ENCODE results near the gene USP25.

USP25 gene

DNA sequence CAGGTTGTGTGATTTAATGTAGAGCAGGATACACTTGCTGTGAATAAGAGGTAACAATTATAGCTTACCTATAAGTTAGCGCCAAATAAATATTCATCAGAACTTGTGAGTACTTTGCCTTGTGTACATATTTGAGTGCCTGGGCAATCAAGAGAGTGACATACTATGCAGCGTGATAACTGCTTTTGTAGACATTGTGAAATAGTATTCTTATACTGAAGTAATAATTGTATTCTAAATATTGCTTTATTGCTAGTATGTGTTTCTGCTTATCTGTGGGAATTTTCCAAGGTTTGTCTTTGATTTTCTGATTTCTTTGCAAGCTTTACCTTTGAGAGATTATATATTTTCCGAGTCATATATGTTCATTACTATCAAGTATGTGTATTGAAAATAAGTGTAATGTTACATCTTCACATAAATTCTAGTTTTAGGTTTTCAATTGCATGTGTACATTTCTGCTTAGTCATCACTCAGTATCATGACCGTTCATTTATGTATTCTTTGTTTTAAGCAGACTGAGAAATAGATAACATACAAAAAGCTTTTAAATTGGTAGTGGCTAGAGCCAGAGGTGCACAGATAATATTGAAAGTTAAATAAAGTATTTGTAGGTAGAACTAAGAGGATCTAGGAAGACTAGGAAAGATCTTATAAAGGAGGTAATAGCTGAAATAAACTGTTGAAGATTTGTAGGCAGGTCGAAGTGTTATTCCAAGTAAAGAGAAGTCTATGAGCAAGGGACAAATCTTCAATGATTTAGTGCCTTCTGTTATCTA is 19.5 kb downstream of the USP25 start:
- FAIRE-seq (no peak), DNase-seq (ENCODE audit: insufficient read length) (no peak)
- TF ChIP-seq TAF1 (IDR thresholded peaks at IDR 0.05; ENCODE audit: borderline replicate concordance, low read depth, low read length) (no peak), POLR2A (IDR thresholded peaks at IDR 0.05; ENCODE audit: low read depth, low read length) (no peak), POLR2AphosphoS5 (IDR thresholded peaks at IDR 0.05; ENCODE audit: low read depth, low read length) (no peak)

- TF ChIP-seq POLR2AphosphoS5 (IDR thresholded peaks at IDR 0.05; ENCODE audit: low read depth, low read length) (no peak), POLR2A (IDR thresholded peaks at IDR 0.05; ENCODE audit: low read depth, low read length) (no peak), TAF1 (IDR thresholded peaks at IDR 0.05; ENCODE audit: borderline replicate concordance, low read depth, low read length) (no peak)
- DNase-seq (ENCODE audit: insufficient read length) (no peak), FAIRE-seq (no peak)
Measured at GRCh38 chr21:15749861-15750159, 20.0 kb downstream of the USP25 start.

DNA sequence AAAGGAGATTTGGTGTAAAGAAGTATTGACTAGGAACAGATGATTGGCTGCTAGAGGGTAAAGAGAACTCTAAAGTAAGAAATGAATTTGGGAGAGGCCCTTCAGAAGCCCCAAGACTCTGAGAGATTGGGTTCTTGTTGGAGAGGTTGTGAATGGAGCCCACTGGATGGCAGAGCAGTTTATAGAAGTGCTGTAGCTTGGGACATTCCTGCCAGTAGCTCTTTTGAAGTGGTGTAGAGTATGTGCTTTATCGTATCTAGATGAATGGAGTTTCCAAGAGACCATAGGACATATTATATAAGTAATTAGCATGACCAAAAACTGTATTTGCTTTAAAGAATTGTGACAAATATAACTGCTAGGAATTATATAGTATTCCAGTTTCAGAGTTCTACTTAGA is 21.3 kb downstream of the USP25 start:
- no peak for FAIRE-seq
- no peak for TF ChIP-seq POLR2A (IDR thresholded peaks at IDR 0.05; ENCODE audit: low read depth, low read length)
- no peak for TF ChIP-seq TAF1 (IDR thresholded peaks at IDR 0.05; ENCODE audit: borderline replicate concordance, low read depth, low read length)
- TF ChIP-seq POLR2AphosphoS5 (IDR thresholded peaks at IDR 0.05; ENCODE audit: low read depth, low read length): no peak

GRCh38 chr21:15751546-15751945 is 21.8 kb downstream of the USP25 start:
- FAIRE-seq: no peak

More for the DNA sequence above, 21.3 kb downstream of the USP25 start:
- DNase-seq (ENCODE audit: insufficient read length): no peak

GRCh38 chr21:15752763-15753407 is 23.1 kb downstream of the USP25 start:
- DNase-seq (ENCODE audit: insufficient read length) (no peak), FAIRE-seq (no peak)
- TF ChIP-seq POLR2AphosphoS5 (IDR thresholded peaks at IDR 0.05; ENCODE audit: low read depth, low read length) (no peak), TAF1 (IDR thresholded peaks at IDR 0.05; ENCODE audit: borderline replicate concordance, low read depth, low read length) (no peak), POLR2A (IDR thresholded peaks at IDR 0.05; ENCODE audit: low read depth, low read length) (no peak)

More at GRCh38 chr21:15751546-15751945, 21.8 kb downstream of the USP25 start:
- TF ChIP-seq POLR2A (IDR thresholded peaks at IDR 0.05; ENCODE audit: low read depth, low read length) (no peak), TAF1 (IDR thresholded peaks at IDR 0.05; ENCODE audit: borderline replicate concordance, low read depth, low read length) (no peak), POLR2AphosphoS5 (IDR thresholded peaks at IDR 0.05; ENCODE audit: low read depth, low read length) (no peak)
- DNase-seq (ENCODE audit: insufficient read length): no peak

GRCh38 chr21:15753741-15754140 is 24.0 kb downstream of the USP25 start:
- FAIRE-seq (no peak), DNase-seq (ENCODE audit: insufficient read length) (no peak)
- no peak for TF ChIP-seq POLR2AphosphoS5 (IDR thresholded peaks at IDR 0.05; ENCODE audit: low read depth, low read length)
- no peak for TF ChIP-seq POLR2A (IDR thresholded peaks at IDR 0.05; ENCODE audit: low read depth, low read length)
- TF ChIP-seq TAF1 (IDR thresholded peaks at IDR 0.05; ENCODE audit: borderline replicate concordance, low read depth, low read length): no peak

DNA sequence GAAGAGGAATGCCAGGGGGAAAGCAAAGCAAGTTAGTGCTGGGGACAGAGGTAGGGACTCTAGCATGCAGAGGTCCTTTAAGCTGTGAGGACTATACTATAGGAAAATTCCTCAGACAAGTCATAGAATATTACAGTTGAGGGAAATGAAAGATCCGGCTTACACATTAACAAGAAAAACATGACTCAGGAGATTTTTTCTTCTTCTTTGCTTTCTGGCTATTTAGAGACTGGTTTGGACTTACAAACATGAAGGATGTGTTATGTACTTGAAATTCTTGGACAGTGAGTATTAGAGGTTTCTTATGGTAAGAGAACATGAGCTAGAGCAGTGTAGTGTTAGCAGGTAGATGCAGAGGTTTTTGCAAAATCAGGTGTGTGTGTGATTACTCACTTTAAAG is 24.9 kb downstream of the USP25 start:
- TF ChIP-seq TAF1 (IDR thresholded peaks at IDR 0.05; ENCODE audit: borderline replicate concordance, low read depth, low read length) (no peak), POLR2A (IDR thresholded peaks at IDR 0.05; ENCODE audit: low read depth, low read length) (no peak), POLR2AphosphoS5 (IDR thresholded peaks at IDR 0.05; ENCODE audit: low read depth, low read length) (no peak)
- no peak for FAIRE-seq
- DNase-seq (ENCODE audit: insufficient read length): no peak

DNA sequence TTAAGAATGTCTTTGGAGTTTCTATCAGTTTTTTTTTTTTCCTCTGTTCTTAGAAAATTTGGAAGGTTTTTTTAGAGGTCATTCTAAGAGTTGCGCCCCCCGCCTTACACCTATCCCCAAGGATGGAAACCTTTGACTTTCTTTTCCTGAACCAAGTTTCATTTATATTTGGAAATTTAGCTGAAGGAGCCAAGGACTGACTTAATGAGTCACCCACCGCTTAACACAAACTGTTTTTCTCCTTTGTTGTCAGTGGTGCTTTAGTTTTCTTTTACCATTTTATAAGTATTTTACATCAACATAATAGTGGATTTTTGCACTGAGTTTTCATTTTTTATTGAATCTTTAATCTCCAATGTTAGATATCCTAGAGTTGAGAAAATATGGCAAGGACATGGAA is 25.3 kb downstream of the USP25 start:
- no peak for FAIRE-seq
- no peak for DNase-seq (ENCODE audit: insufficient read length)
- TF ChIP-seq POLR2A (IDR thresholded peaks at IDR 0.05; ENCODE audit: low read depth, low read length) (no peak), POLR2AphosphoS5 (IDR thresholded peaks at IDR 0.05; ENCODE audit: low read depth, low read length) (no peak), TAF1 (IDR thresholded peaks at IDR 0.05; ENCODE audit: borderline replicate concordance, low read depth, low read length) (no peak)

DNA sequence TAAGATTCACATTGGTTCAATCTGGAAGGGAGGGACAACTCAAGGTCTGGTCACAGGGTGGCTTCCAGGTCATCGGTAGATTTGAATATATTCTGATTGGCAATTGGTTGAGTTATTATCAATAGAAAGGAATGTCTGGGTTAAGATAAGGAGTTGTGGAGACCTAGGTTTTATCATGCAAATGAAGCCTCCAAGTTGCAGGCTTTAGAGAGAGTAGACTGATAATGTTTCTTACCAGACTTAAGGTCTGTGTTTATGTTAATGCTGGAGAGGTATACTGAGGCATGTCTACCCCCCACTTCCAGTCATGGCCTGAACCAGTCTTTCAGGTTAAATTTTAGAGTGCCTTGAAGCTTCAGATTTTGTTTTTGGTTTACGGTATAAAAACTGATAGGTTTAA is 29.7 kb downstream of the USP25 start:
- FAIRE-seq: no peak
- TF ChIP-seq POLR2A (IDR thresholded peaks at IDR 0.05; ENCODE audit: low read depth, low read length) (no peak), TAF1 (IDR thresholded peaks at IDR 0.05; ENCODE audit: borderline replicate concordance, low read depth, low read length) (no peak), POLR2AphosphoS5 (IDR thresholded peaks at IDR 0.05; ENCODE audit: low read depth, low read length) (no peak)
- no peak for DNase-seq (ENCODE audit: insufficient read length)

DNA sequence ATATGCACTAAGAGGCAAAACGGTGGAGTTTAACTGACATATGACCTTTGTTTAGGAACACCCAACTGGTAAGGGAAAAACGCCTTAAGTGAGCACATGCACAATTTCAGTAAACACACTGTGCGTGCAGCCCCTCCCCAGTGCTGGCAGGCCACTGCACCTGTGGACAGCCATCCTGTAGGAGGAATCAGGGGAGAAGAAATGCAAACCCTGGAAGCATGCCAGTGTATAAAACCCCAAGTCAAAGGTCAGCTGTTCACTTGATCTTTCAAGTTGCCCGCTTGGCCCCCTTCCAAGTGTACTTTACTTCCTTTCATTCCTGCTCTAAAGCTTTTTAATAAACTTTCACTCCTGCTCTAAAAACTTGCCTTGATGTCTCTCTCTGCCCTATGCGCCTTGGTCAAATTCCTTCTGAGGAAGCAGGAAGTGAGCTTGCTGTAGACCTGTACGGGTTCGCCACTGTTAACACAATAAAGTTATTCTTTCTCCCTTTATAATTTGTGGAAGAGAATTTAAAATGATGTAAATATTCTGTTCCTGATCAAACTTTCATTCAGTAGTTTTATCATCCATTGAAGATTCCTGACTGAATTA is 31.8 kb downstream of the USP25 start:
- no peak for FAIRE-seq
- DNase-seq (ENCODE audit: insufficient read length): no peak
- TF ChIP-seq POLR2AphosphoS5 (IDR thresholded peaks at IDR 0.05; ENCODE audit: low read depth, low read length): no peak
- TF ChIP-seq TAF1 (IDR thresholded peaks at IDR 0.05; ENCODE audit: borderline replicate concordance, low read depth, low read length): no peak
- no peak for TF ChIP-seq POLR2A (IDR thresholded peaks at IDR 0.05; ENCODE audit: low read depth, low read length)

DNA sequence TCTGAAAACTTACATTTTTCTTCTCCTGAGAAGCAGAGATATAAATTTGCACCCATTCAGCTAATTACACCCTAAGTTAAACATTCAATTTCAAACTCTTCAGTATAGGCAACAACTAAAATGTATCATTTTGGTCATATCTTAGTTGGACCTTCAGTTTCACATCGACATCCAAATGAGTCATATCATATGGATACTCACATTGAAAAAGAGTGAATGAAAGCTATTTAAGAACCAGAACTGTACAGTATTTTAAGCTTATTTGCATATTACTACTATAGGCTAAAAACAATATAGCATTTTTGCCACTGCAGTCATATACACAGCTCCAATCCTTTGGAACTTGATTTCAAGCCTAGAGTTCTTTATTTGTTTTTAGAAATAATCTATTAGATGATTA is 33.6 kb downstream of the USP25 start:
- no peak for FAIRE-seq
- TF ChIP-seq POLR2AphosphoS5 (IDR thresholded peaks at IDR 0.05; ENCODE audit: low read depth, low read length): no peak
- TF ChIP-seq POLR2A (IDR thresholded peaks at IDR 0.05; ENCODE audit: low read depth, low read length): no peak
- no peak for TF ChIP-seq TAF1 (IDR thresholded peaks at IDR 0.05; ENCODE audit: borderline replicate concordance, low read depth, low read length)

GRCh38 chr21:15764878-15765277 is 35.1 kb downstream of the USP25 start:
- TF ChIP-seq TAF1 (IDR thresholded peaks at IDR 0.05; ENCODE audit: borderline replicate concordance, low read depth, low read length): no peak
- no peak for TF ChIP-seq POLR2AphosphoS5 (IDR thresholded peaks at IDR 0.05; ENCODE audit: low read depth, low read length)
- no peak for FAIRE-seq
- no peak for DNase-seq (ENCODE audit: insufficient read length)

More for the DNA sequence above, 33.6 kb downstream of the USP25 start:
- no peak for DNase-seq (ENCODE audit: insufficient read length)

Measured in GM12892 (cell line).